ENCODE measurements around the gene MPZL2.

MPZL2 gene

DNA sequence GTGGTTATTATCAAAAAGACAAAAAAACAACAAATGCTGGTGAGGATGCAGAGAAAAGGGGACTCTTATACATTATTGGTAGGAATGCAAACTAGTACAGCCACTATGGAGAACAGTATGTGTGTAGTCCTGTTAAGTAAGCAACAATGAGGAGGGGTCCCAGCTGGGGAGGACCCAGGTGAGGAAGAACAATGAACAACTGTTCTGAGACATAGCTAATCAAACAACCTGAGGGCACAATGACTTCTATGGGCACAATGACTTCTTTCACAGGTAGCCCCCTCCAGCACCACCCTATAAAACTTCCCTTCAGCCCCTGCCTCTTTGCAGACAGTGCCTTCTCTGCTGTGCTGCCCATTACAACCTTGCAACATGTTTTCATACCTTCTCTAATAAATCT is 44.9 kb downstream of the MPZL2 start:
- peaks cover 41 to 83% (median 67%) of the 10 kb centered on the region in 4 experiments for H3K4me1 ChIP-seq (ENCODE audit: control extremely low read depth in 1 of 4, control insufficient read depth in 4 of 4, insufficient read depth in 4 of 4, low read length in 3 of 4)
- H3K27ac ChIP-seq (ENCODE audit: insufficient read depth in 1 of 2, low read depth in 1 of 2, low read length in 2 of 2, poor library complexity in 1 of 2, severe bottlenecking in 2 of 2): no peak overlapping the region
- no peaks in the 10 kb centered on the region for H3K9me3 ChIP-seq (ENCODE audit: control extremely low read depth in 1 of 5, control insufficient read depth in 4 of 5, insufficient read depth in 2 of 5, low read depth in 1 of 5, low read length in 4 of 5)
- ChIA-PET POLR2A (no interaction called here), CTCF (interaction anchor here (2.6 to 3.6 kb wide), 2 partner anchors 10 to 21 kb away, joined by 10 to 13 read pairs; no protein-coding TSS in a partner anchor)
- no peak overlapping the region for H3K4me3 ChIP-seq (ENCODE audit: control insufficient read depth in 1 of 7, extremely low read depth in 1 of 7, insufficient read depth in 4 of 7, low read depth in 2 of 7, low read length in 6 of 7)
- H3K36me3 ChIP-seq (ENCODE audit: control insufficient read depth in 4 of 4, insufficient read depth in 4 of 4, low read length in 3 of 4): peaks cover 0 to 5% (median 0%) of the 10 kb centered on the region in 4 experiments
- no peaks in the 10 kb centered on the region for H3K27me3 ChIP-seq (replicated peaks in 2 of 5; ENCODE audit: control insufficient read depth in 4 of 5, insufficient read depth in 5 of 5, low read length in 4 of 5)
- no peak for DNase-seq

DNA sequence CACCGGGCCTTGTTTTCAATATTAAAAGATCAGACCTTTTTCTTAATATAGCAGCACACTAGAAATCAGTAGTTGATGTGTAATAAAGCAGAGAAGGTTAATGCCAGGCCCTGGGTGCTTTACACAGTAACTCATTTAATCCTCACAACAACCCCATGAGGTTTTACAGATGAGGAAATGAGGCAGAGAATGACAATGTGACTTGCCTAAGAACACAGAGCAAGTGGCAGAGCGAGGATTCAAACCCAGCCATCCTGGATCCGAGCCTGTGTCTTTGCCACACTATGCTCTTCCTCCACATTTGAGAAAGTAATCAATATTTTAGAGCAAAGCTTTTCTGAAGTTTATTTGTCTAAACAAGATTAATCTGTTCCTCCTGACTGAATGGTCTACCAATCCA is 46.5 kb downstream of the MPZL2 start:
- ChIA-PET CTCF (interaction anchor here (0.9 to 2.6 kb wide), 6 partner anchors 9 to 74 kb away, joined by 3 to 10 read pairs (median 3); no protein-coding TSS in a partner anchor), POLR2A (no interaction called here)
- H3K36me3 ChIP-seq (ENCODE audit: control insufficient read depth in 4 of 4, insufficient read depth in 4 of 4, low read length in 3 of 4): peaks cover 0 to 5% (median 0%) of the 10 kb centered on the region in 4 experiments
- 67% methylated on average over 1 of the region's 3 CpGs for WGBS (ENCODE audit: insufficient coverage)
- DNase-seq: no peak
- H3K4me1 ChIP-seq (ENCODE audit: control extremely low read depth in 1 of 4, control insufficient read depth in 4 of 4, insufficient read depth in 4 of 4, low read length in 3 of 4): peaks cover 41 to 85% (median 73%) of the 10 kb centered on the region in 4 experiments
- no peak overlapping the region for H3K4me3 ChIP-seq (ENCODE audit: control insufficient read depth in 1 of 7, extremely low read depth in 1 of 7, insufficient read depth in 4 of 7, low read depth in 2 of 7, low read length in 6 of 7)
- no peaks in the 10 kb centered on the region for H3K9me3 ChIP-seq (ENCODE audit: control extremely low read depth in 1 of 5, control insufficient read depth in 4 of 5, insufficient read depth in 2 of 5, low read depth in 1 of 5, low read length in 4 of 5)
- no peaks in the 10 kb centered on the region for H3K27me3 ChIP-seq (replicated peaks in 2 of 5; ENCODE audit: control insufficient read depth in 4 of 5, insufficient read depth in 5 of 5, low read length in 4 of 5)
- H3K27ac ChIP-seq (ENCODE audit: insufficient read depth in 1 of 2, low read depth in 1 of 2, low read length in 2 of 2, poor library complexity in 1 of 2, severe bottlenecking in 2 of 2): no peak overlapping the region

GRCh38 chr11:118216621-118217481 is 47.2 kb downstream of the MPZL2 start:
- DNase-seq: peak in 2 of 3 donors; percentile 54 to 64
- Histone ChIP-seq H3K27me3 (replicated peaks in 2 of 5; ENCODE audit: control insufficient read depth in 4 of 5, insufficient read depth in 5 of 5, low read length in 4 of 5) (no peaks in the 10 kb centered on the region), H3K36me3 (ENCODE audit: control insufficient read depth in 4 of 4, insufficient read depth in 4 of 4, low read length in 3 of 4) (peaks cover 0 to 12% (median 0%) of the 10 kb centered on the region in 4 experiments), H3K27ac (ENCODE audit: insufficient read depth in 1 of 2, low read depth in 1 of 2, low read length in 2 of 2, poor library complexity in 1 of 2, severe bottlenecking in 2 of 2) (no peak overlapping the region), H3K4me3 (ENCODE audit: control insufficient read depth in 1 of 7, extremely low read depth in 1 of 7, insufficient read depth in 4 of 7, low read depth in 2 of 7, low read length in 6 of 7) (peak overlapping the region in 3 of 7 experiments; percentile 10 to 35 (median 26)), H3K4me1 (ENCODE audit: control extremely low read depth in 1 of 4, control insufficient read depth in 4 of 4, insufficient read depth in 4 of 4, low read length in 3 of 4) (peaks cover 41 to 88% (median 80%) of the 10 kb centered on the region in 4 experiments), H3K9me3 (ENCODE audit: control extremely low read depth in 1 of 5, control insufficient read depth in 4 of 5, insufficient read depth in 2 of 5, low read depth in 1 of 5, low read length in 4 of 5) (no peaks in the 10 kb centered on the region)
- 43% methylated on average over 10 of the region's 11 CpGs for WGBS (ENCODE audit: insufficient coverage)
- ChIA-PET CTCF (interaction anchor here (0.7 to 7.1 kb wide), 10 partner anchors 8 to 73 kb away, joined by 3 to 42 read pairs (median 4); partner anchors contain the start of gene JAML), POLR2A (interaction anchor here (0.8 kb wide), 1 partner anchor 10 kb away, joined by 4 read pairs; no protein-coding TSS in a partner anchor)

GRCh38 chr11:118215765-118216164 is 48.3 kb downstream of the MPZL2 start:
- Histone ChIP-seq H3K4me1 (ENCODE audit: control extremely low read depth in 1 of 4, control insufficient read depth in 4 of 4, insufficient read depth in 4 of 4, low read length in 3 of 4) (peaks cover 42 to 91% (median 78%) of the 10 kb centered on the region in 4 experiments), H3K36me3 (ENCODE audit: control insufficient read depth in 4 of 4, insufficient read depth in 4 of 4, low read length in 3 of 4) (peaks cover 0 to 21% (median 2%) of the 10 kb centered on the region in 4 experiments), H3K27me3 (replicated peaks in 2 of 5; ENCODE audit: control insufficient read depth in 4 of 5, insufficient read depth in 5 of 5, low read length in 4 of 5) (no peaks in the 10 kb centered on the region), H3K4me3 (ENCODE audit: control insufficient read depth in 1 of 7, extremely low read depth in 1 of 7, insufficient read depth in 4 of 7, low read depth in 2 of 7, low read length in 6 of 7) (no peak overlapping the region), H3K9me3 (ENCODE audit: control extremely low read depth in 1 of 5, control insufficient read depth in 4 of 5, insufficient read depth in 2 of 5, low read depth in 1 of 5, low read length in 4 of 5) (no peaks in the 10 kb centered on the region), H3K27ac (ENCODE audit: insufficient read depth in 1 of 2, low read depth in 1 of 2, low read length in 2 of 2, poor library complexity in 1 of 2, severe bottlenecking in 2 of 2) (peak overlapping the region in 1 of 2 experiments; percentile 64)
- POLR2A ChIA-PET: no interaction called here
- CTCF ChIA-PET: interaction anchor here (0.7 to 7.1 kb wide), 6 partner anchors 8 to 27 kb away, joined by 3 to 42 read pairs (median 4); partner anchors contain the start of gene JAML
- WGBS (ENCODE audit: insufficient coverage): 80% methylated on average over 1 of the region's 7 CpGs
- DNase-seq: peak in 1 of 3 donors; percentile 8

DNA sequence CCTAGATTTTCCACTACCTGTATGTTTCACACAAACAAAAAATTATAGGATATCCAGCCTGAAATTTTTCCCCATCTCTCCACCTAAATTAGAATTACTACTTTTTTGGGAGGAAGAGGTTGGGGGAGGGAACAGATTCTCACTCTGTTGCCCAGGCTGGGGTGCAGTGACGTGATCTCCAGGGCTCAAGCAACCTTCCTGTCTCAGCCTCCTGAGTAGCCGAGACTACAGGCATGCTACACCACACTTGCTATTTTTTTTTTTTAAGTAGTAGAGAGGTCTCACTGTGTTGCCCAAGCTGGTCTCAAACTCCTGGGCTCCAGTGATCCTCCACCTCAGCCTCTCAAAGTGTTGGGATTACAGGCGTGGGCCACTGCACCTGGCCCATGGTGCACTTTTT is 48.8 kb downstream of the MPZL2 start:
- H3K27ac ChIP-seq (ENCODE audit: insufficient read depth in 1 of 2, low read depth in 1 of 2, low read length in 2 of 2, poor library complexity in 1 of 2, severe bottlenecking in 2 of 2): peak overlapping the region in 1 of 2 experiments; percentile 64
- DNase-seq: peak in 2 of 3 donors; percentile 29 to 51
- CTCF ChIA-PET: interaction anchor here (1.3 to 7.1 kb wide), 7 partner anchors 10 to 81 kb away, joined by 3 to 42 read pairs (median 5); partner anchors contain the start of genes JAML and MPZL2

GRCh38 chr11:118214210-118214914 is 49.7 kb downstream of the MPZL2 start:
- POLR2A ChIA-PET: interaction anchor here (0.8 to 1.3 kb wide), 5 partner anchors 10 to 70 kb away, joined by 3 to 4 read pairs (median 3); no protein-coding TSS in a partner anchor
- H3K27me3 ChIP-seq (replicated peaks in 2 of 5; ENCODE audit: control insufficient read depth in 4 of 5, insufficient read depth in 5 of 5, low read length in 4 of 5): no peaks in the 10 kb centered on the region
- CTCF ChIA-PET: interaction anchor here (0.7 to 7.1 kb wide), 16 partner anchors 8 to 131 kb away, joined by 3 to 42 read pairs (median 4); partner anchors contain the start of genes JAML and MPZL2
- peak; percentile 51 to 75 (median 68) for DNase-seq
- peaks cover 42 to 77% (median 68%) of the 10 kb centered on the region in 4 experiments for H3K4me1 ChIP-seq (ENCODE audit: control extremely low read depth in 1 of 4, control insufficient read depth in 4 of 4, insufficient read depth in 4 of 4, low read length in 3 of 4)
- H3K9me3 ChIP-seq (ENCODE audit: control extremely low read depth in 1 of 5, control insufficient read depth in 4 of 5, insufficient read depth in 2 of 5, low read depth in 1 of 5, low read length in 4 of 5): no peaks in the 10 kb centered on the region
- H3K36me3 ChIP-seq (ENCODE audit: control insufficient read depth in 4 of 4, insufficient read depth in 4 of 4, low read length in 3 of 4): peaks cover 0 to 25% (median 2%) of the 10 kb centered on the region in 4 experiments
- peak overlapping the region in 6 of 7 experiments; percentile 2 to 56 (median 36) for H3K4me3 ChIP-seq (ENCODE audit: control insufficient read depth in 1 of 7, extremely low read depth in 1 of 7, insufficient read depth in 4 of 7, low read depth in 2 of 7, low read length in 6 of 7)
- peak overlapping the region; percentile 43 to 64 for H3K27ac ChIP-seq (ENCODE audit: insufficient read depth in 1 of 2, low read depth in 1 of 2, low read length in 2 of 2, poor library complexity in 1 of 2, severe bottlenecking in 2 of 2)
- WGBS (ENCODE audit: insufficient coverage): 0% methylated on average over 5 of the region's 6 CpGs

More for the DNA sequence above, 48.8 kb downstream of the MPZL2 start:
- Histone ChIP-seq H3K4me1 (ENCODE audit: control extremely low read depth in 1 of 4, control insufficient read depth in 4 of 4, insufficient read depth in 4 of 4, low read length in 3 of 4) (peaks cover 42 to 86% (median 75%) of the 10 kb centered on the region in 4 experiments), H3K27me3 (replicated peaks in 2 of 5; ENCODE audit: control insufficient read depth in 4 of 5, insufficient read depth in 5 of 5, low read length in 4 of 5) (no peaks in the 10 kb centered on the region), H3K4me3 (ENCODE audit: control insufficient read depth in 1 of 7, extremely low read depth in 1 of 7, insufficient read depth in 4 of 7, low read depth in 2 of 7, low read length in 6 of 7) (peak overlapping the region in 3 of 7 experiments; percentile 19 to 36 (median 31)), H3K9me3 (ENCODE audit: control extremely low read depth in 1 of 5, control insufficient read depth in 4 of 5, insufficient read depth in 2 of 5, low read depth in 1 of 5, low read length in 4 of 5) (no peaks in the 10 kb centered on the region), H3K36me3 (ENCODE audit: control insufficient read depth in 4 of 4, insufficient read depth in 4 of 4, low read length in 3 of 4) (peaks cover 0 to 22% (median 2%) of the 10 kb centered on the region in 4 experiments)
- POLR2A ChIA-PET: no interaction called here
- WGBS (ENCODE audit: insufficient coverage): no CpG with 5 or more reads among the region's 3 CpGs

Data from common myeloid progenitor, CD34-positive (primary cell).